T-helper 2 cell treated with Interferon-gamma antibody and Interleukin-4, amounts not matched to agents 100 ng/mL and 5 ng/mL, for 36 hours (primary cell): ENCODE data around the gene TMC2. TPM values are rescaled to one million over a fixed set of nuclear protein-coding genes. Genes with fewer than 3 reads are reported as not detected.

Source experiments
- intact Hi-C: fragments of 100-400 bp; cut with micrococcal nuclease; formaldehyde crosslinking; loops from one replicate; pipeline ENCODE4 v1.15.1; 2023
- total RNA-seq: library from RNA; stranded (reverse); gene quantifications from 2 replicates; pipeline ENCODE4 v1.2.3, GENCODE V29; 2022

Gene TMC2
- total RNA-seq, 1 donor from 2014 or later, result not detected

GRCh38 chr20:2624190-2624589 is 87.8 kb downstream of the TMC2 start:
- intact Hi-C loops, result no loop called here

- intact Hi-C loops, result no loop called here
These were observed 88.7 kb downstream of the TMC2 start for GRCh38 chr20:2625062-2625461.

- intact Hi-C loops, result no loop called here
These were observed 90.6 kb downstream of the TMC2 start for GRCh38 chr20:2626853-2627541.

- intact Hi-C loops, result no loop called here
These were observed 94.9 kb downstream of the TMC2 start for GRCh38 chr20:2631228-2631627.

GRCh38 chr20:2633381-2633780 is 97.0 kb downstream of the TMC2 start:
- intact Hi-C loops, result no loop called here

GRCh38 chr20:2637246-2637645 is 100.9 kb downstream of the TMC2 start:
- intact Hi-C loops, result no loop called here

- intact Hi-C loops, result no loop called here
These were observed 103.9 kb downstream of the TMC2 start for GRCh38 chr20:2640260-2640659.

- intact Hi-C loops, result no loop called here
These were observed 104.5 kb downstream of the TMC2 start for GRCh38 chr20:2640899-2641298.

- intact Hi-C loops, result no loop called here
These were observed 107.3 kb downstream of the TMC2 start for GRCh38 chr20:2643708-2644107.

GRCh38 chr20:2651772-2652723 is 115.7 kb downstream of the TMC2 start, which contains the start of gene NOP56:
Gene NOP56, plus strand, starts transcription at chr20:2652632. Its CDS starts 29 bp downstream, at chr20:2652661.
- intact Hi-C loops, result loop anchor here (1.0 to 5.0 kb wide), 3 partner anchors 12 to 180 kb away; partner anchors contain the start of genes IDH3B and SNRPB

GRCh38 chr20:2652724-2653555 is 116.6 kb downstream of the TMC2 start:
- intact Hi-C loops, result loop anchor here (1.0 to 5.0 kb wide), 3 partner anchors 11 to 181 kb away; partner anchors contain the start of genes IDH3B and SNRPB

GRCh38 chr20:2653556-2654383 is 117.4 kb downstream of the TMC2 start:
- intact Hi-C loops, result loop anchor here (2.0 to 5.0 kb wide), 2 partner anchors 129 to 181 kb away; partner anchors contain the start of gene SNRPB

GRCh38 chr20:2654384-2654822 is 118.0 kb downstream of the TMC2 start:
- intact Hi-C loops, result loop anchor here (5.0 kb wide), 1 partner anchor 182 kb away; the partner anchor contains the start of gene SNRPB

- intact Hi-C loops, result loop anchor here (5.0 kb wide), 1 partner anchor 183 kb away; the partner anchor contains the start of gene SNRPB
These were observed 118.5 kb downstream of the TMC2 start for GRCh38 chr20:2654831-2655230.

- intact Hi-C loops, result no loop called here
These were observed 119.2 kb downstream of the TMC2 start for GRCh38 chr20:2655331-2656116.

- intact Hi-C loops, result no loop called here
These were observed 120.2 kb downstream of the TMC2 start for GRCh38 chr20:2656471-2657117.

- intact Hi-C loops, result no loop called here
These were observed 120.9 kb downstream of the TMC2 start for GRCh38 chr20:2657241-2657640.

GRCh38 chr20:2657674-2658073 is 121.3 kb downstream of the TMC2 start:
- intact Hi-C loops, result no loop called here
